ENCODE results near the gene CRYBG1.
"Not testable (repeated sequence)": the region's sequence is repeated elsewhere in the genome, so short reads cannot be mapped to it uniquely, and the experiment has no call there.

Gene CRYBG1

DNA sequence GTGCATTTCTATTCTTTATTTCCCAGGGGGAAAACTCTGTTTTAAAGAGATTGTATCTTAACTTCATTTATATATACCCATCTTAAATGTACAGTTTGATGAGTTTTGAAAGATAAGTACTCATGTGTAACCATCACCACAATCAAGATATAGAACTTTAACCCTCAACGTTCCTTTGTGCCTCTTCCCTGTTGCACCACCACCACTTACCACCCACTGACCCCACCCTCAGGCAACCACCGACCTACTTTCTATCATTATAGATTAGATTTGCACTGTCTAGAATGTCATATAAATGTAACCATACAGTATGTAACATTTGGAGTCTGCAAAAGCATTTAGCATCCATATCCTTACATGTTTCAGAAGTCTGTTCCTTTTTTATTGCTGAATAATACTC lies 147.8 kb downstream of the CRYBG1 start:
- DNase-seq (ENCODE audit: low read depth), result no peak

DNA sequence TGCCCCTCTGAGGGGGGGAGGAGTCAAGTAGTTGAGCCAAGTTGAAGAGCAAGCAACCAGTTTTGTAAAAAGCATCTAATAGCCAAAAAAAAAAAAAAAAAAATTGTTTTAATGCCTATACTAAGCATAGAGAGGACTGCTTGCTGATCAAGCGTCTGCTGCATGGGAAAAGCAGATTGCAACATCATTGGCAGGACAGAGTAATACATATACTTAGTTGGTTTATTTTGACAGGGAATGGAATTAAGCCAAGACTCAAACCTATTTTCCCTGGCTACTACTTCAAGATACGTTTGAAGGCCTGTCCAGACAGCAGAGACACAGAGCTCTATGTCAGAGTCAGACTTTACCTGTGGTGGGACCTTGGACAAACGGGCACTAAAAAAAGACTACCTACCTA lies 148.3 kb downstream of the CRYBG1 start:
- no peak for DNase-seq (ENCODE audit: low read depth)

- no peak for DNase-seq (ENCODE audit: low read depth)
Observed at GRCh38 chr6:106509420-106510089, 149.0 kb downstream of the CRYBG1 start.

DNA sequence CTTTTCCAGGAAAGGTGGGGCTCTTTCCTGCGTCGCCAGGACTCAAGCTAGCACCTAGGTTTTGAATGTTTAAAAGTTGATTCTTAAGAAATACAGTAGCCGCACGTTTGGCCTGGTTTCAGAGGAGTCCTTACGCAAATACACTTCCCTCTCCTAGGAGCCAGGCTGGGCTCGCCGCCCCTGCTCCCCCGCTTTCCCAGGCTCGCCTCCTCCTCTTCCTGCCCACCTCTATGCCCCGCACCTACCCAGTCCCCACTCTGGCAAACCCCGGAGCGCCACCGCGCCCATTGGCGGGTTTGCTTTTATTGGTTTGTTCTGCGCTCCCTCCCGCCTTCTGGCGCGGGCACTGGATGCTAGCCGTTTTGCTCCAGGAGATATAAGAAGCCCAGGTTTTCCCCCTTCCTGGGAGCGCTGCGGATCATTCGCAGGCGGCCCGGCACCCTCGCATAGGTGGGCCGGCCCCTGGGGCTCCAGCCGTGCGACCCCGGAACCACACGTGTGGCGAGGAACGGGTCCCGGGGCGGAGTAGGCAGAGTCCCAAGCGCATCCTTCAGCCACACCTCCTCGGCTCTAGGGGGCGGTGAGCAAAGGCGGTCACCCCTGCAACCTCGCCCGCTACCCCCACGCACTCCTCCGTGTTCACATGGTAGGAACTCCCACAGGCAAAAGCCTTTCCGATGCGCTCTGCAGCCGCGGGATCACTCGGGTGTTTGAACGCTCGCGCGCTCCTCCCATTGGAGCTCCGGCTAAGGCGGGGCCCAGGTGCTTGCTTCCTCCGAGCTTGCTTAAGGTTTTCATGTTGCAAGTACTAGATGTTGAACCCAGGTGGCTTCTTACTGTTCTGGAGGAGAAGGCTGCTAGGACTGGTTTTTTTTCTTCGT lies 149.8 kb downstream of the CRYBG1 start:
- peak; percentile 54 for DNase-seq (ENCODE audit: low read depth)

GRCh38 chr6:106511288-106512047 lies 151.0 kb downstream of the CRYBG1 start:
- DNase-seq (ENCODE audit: low read depth), result peak; percentile 31

- peak; percentile 69 for DNase-seq (ENCODE audit: low read depth)
Observed at GRCh38 chr6:106512048-106512967, 151.8 kb downstream of the CRYBG1 start.

GRCh38 chr6:106512968-106513574 lies 152.6 kb downstream of the CRYBG1 start:
- no peak for DNase-seq (ENCODE audit: low read depth)

DNA sequence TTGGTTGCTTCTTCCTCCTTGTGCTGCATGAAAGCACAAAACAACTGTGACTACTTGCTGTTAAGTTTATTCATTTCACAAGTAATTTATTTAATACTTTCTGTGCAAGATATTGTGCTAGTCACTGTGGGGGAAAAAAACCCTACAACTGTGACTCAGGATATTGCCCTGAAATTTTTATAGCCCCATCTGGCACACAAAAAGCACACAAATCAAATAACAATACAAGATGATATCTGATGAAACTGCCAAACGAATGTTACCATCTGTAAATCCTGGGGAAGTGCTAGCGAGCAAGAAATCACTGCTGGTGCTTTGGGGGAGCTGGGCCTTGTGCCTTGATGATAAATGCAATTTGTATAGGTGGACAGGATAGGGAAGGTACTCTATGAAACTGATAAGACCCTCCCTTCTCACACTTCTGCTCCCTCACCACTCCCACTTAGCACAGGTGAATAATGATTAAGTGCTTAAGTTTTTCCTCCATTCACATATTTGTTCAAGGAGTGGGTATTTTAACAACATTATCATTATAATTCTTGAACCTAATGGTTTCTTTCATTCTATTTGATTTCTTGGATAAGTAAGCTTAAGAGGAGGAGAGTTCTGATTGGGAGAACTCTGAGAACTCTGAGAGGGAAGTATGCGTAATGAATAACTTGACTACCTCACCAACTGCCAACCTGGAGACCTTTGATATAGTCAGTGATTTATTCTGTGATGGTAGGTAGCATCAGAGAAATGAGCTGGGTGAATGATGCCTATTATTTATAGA lies 153.5 kb downstream of the CRYBG1 start:
- DNase-seq (ENCODE audit: low read depth), result no peak

DNA sequence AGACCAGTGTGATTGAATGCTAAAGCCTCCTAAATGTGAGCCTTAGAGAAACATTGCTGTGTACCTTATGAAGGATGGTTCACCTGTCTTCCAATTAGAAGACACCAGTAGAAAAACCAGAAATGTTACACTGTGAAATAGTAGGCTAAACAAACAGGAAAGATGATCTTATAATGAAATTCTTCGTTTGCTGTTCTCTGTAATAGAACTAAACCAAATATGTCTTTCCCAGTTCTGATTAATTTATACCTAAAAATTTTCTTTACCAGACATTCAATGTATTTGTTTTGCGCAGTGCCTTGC lies 154.0 kb downstream of the CRYBG1 start:
- no peak for DNase-seq (ENCODE audit: low read depth)

- not testable (repeated sequence) for DNase-seq (ENCODE audit: low read depth)
Observed at GRCh38 chr6:106515582-106515981, 155.1 kb downstream of the CRYBG1 start.

GRCh38 chr6:106516616-106517015 lies 156.1 kb downstream of the CRYBG1 start:
- no peak for DNase-seq (ENCODE audit: low read depth)

GRCh38 chr6:106517706-106518105 lies 157.2 kb downstream of the CRYBG1 start:
- no peak for DNase-seq (ENCODE audit: low read depth)

DNA sequence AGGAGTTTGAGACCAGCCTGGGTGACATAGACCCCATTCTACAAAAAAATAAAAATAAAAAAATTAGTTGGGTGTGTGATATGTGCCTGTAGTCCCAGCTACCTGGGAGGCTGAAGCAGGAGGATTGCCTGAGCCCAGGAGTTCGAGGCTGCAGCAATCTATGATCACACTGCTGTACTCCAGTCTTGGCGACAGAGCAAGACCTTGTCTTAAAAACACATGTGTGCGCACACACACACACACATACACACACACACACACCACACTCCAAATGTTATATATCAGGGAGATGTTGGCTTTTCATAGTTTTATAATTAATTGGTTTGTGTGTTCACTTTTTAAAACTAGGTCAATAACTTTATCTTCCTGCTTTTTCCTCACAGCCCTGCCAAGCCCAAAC lies 158.2 kb downstream of the CRYBG1 start:
- no peak for DNase-seq (ENCODE audit: low read depth)

DNA sequence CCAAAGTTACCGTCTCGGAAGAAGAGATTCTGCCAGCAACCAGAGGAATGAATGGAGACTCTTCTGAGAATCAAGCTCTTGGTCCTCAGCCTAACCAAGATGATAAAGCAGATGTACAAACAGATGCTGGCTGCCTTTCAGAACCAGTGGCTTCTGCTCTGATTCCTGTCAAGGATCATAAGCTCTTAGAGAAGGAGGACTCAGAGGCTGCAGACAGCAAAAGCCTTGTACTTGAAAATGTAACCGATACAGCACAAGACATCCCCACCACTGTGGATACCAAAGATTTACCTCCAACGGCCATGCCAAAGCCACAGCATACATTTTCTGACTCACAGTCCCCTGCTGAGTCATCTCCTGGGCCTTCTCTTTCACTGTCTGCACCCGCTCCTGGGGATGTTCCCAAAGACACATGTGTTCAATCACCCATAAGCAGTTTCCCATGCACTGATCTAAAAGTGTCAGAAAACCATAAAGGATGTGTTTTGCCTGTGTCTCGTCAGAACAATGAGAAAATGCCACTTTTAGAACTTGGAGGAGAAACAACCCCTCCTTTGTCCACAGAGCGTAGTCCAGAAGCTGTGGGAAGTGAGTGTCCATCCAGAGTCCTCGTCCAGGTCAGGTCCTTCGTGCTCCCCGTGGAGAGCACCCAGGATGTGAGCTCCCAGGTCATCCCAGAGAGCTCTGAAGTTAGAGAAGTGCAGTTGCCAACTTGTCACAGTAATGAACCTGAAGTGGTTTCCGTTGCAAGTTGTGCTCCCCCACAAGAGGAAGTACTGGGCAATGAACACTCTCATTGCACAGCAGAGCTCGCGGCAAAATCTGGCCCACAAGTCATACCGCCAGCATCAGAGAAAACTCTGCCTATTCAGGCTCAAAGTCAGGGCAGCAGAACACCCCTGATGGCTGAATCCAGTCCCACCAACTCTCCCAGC lies 159.2 kb downstream of the CRYBG1 start:
- peak; percentile 55 for DNase-seq (ENCODE audit: low read depth)

DNA sequence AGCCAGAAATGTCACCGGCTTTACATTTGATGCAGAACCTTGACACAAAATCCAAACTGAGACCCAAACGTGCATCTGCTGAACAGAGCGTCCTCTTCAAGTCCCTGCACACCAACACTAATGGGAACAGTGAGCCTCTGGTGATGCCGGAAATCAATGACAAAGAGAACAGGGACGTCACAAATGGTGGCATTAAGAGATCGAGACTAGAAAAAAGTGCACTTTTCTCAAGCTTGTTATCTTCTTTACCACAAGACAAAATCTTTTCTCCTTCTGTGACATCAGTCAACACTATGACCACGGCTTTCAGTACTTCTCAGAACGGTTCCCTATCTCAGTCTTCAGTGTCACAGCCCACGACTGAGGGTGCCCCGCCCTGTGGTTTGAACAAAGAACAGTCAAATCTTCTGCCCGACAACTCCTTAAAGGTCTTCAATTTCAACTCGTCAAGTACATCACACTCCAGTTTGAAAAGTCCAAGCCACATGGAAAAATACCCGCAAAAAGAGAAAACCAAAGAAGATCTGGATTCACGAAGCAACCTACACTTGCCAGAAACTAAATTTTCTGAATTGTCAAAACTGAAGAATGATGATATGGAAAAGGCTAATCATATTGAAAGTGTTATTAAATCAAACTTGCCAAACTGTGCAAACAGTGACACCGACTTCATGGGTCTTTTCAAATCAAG lies 160.3 kb downstream of the CRYBG1 start:
- peak; percentile 57 for DNase-seq (ENCODE audit: low read depth)

- DNase-seq (ENCODE audit: low read depth), result no peak
Observed at GRCh38 chr6:106522562-106523250, 162.2 kb downstream of the CRYBG1 start.

GRCh38 chr6:106525107-106525881 lies 164.8 kb downstream of the CRYBG1 start:
- DNase-seq (ENCODE audit: low read depth), result no peak
